Frontal cortex (tissue), 4 donors: Measurements from ENCODE around the gene ARHGAP26. TPM values are rescaled to one million over a fixed set of nuclear protein-coding genes. Genes with fewer than 3 reads are reported as not detected.

Source experiments
- DNase-seq, 2 donors: peaks; one replicate each; pipeline ENCODE4 v3.0.0; 2012; ENCODE audit warnings: low spot score in 2 of 2
- FAIRE-seq: peaks from 2 replicates; lab custom pipeline; 2012; peaks lifted over from hg19 to GRCh38; lab: Jason Lieb, UNC
- total RNA-seq: library from RNA; depleted of rRNA; stranded (reverse); fragments of >200 nt; gene quantifications from one replicate; pipeline ENCODE4 v1.2.3, GENCODE V29; 2014
- donor health status: control.
- donor health status: control.
- donor health status: control.

The ARHGAP26 gene
- total RNA-seq, 1 donor from 2014 or later, result 7.3 TPM

DNA sequence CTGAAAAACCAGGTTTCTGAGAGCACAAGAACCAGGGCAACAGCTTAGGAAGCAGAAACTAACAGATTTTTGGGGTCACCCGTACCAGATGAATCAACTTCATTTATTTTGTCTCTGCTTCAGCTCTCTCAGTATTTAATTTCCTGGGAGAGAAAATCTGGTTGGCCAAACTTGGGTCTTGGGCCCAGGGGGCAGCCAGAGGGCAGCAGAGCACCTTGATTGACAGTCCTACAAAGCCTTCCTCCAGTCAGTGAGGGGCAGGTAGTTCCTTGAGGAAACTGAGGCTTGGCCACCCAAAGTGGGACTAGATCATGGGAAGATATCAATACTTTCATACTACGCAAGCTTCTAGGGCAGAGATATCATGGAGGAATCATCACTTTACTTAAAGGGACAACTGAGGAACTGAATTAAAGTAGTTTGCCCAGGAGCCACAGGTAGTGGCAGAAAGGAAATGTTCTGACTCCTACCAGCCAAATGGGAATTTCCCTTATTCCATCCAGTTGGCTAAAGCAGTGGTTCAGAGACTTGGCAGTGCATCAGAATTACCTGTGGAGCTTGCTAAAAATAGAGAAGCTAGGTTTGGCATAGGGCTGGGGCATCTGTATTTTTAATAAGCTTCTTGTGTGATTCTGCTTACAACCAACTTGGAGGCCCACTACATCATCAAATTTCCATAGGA lies 21.5 kb upstream of the ARHGAP26 start:
- no peak for DNase-seq
- FAIRE-seq, result no peak

DNA sequence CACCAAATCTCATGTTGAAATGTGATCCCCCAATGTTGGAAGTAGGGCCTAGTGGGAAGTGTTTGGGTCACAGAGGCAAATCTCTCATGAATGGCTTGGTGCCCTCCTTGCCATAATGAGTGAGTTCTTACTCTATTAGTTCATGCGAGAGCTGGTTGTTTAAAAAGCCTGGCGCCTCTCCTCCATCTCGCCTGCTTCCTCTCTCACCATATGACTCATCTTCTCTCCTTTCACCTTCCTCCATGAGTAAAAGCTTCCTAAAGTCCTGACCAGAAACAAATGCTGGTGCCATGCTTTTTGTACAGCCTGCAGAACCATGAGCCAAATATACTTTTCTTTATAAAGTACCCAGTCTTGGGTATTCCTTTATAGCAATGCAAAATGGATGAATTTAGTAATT lies 20.9 kb upstream of the ARHGAP26 start:
- DNase-seq, result no peak
- FAIRE-seq, result no peak

DNA sequence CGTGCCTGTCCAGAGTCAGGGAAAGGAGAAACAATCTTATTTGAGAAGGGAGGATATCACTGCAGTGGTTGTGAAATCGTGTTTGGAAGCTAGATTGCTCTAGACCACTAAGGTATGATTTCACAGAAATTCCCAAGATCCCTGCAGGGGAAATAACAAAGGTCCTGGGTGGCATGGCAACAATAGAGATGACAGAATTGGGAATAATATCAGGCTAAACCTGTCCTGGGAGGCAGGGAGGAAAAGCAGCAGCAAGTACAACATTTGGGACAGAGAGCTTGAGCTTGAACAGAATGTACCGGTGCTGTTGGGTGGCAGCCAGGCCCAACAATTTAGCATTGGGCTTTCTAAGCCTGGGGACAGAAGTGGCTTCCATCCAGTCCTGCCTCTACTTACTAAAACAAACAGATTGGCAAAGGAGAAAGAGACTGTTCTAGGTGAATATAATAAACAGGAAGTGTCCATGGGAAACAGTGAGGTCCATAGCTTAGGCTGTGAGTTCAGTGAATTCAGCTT lies 17.0 kb upstream of the ARHGAP26 start:
- no peak for FAIRE-seq

DNA sequence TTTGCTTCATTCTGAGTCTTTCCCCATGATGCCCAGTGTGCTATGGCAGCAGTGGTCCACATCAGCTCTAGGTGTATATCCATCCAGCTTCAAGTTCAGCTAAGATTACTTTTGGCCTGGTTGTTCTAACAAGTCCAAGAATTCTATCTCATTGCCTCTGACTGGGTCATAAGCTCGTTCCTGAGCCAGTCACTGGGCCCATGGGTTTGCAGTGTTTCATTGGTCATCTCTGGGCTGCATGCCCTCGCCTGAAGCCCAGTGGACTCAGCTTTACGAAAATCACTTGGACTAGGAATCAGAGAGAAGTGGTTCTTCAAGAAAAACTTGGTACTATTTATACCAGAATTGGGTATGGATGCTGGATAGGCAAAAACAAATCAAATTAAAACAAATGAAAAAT lies 16.1 kb upstream of the ARHGAP26 start:
- FAIRE-seq, result no peak
- no peak for DNase-seq

More for the DNA sequence above, 17.0 kb upstream of the ARHGAP26 start:
- no peak for DNase-seq

DNA sequence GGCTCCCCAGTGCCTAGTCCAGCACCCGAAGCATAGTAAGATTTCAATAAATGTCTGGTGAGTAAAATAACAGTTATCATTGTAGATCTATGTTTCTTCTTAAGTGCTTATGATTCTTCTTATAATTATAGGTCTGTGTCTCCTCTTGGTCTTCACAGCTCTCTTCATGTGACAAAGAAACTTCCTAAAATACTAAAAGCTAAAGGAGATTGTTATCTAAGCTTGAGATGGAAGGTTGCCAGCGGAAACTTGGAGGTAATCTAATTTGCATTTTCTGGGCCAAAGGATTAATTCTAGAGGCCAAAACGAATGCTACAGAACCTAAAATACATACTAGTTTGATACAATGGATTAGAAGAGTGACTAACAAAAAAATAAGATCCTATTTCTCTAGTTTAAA lies 13.6 kb upstream of the ARHGAP26 start:
- FAIRE-seq, result no peak

DNA sequence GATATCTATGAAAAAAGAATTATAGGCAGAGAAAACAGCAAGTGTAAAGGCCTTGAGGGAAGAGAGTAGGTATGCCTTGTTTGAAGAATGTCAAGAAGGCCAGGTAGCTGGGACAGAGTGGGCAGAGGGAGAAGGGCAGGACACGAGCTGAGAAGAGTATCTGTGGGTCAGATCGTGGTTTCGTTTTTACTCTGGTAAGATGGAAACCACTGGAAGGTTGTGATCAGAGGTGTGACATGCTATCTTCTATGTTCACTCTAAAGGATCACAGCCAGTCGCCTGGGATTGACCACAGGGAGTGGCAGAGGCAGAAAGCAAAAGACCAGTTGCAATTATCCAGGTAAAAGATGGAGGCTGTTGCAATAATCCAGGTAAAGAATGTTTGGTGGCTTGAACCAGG lies 12.6 kb upstream of the ARHGAP26 start:
- DNase-seq (no peak), FAIRE-seq (no peak)

More for the DNA sequence above, 13.6 kb upstream of the ARHGAP26 start:
- DNase-seq, result no peak

DNA sequence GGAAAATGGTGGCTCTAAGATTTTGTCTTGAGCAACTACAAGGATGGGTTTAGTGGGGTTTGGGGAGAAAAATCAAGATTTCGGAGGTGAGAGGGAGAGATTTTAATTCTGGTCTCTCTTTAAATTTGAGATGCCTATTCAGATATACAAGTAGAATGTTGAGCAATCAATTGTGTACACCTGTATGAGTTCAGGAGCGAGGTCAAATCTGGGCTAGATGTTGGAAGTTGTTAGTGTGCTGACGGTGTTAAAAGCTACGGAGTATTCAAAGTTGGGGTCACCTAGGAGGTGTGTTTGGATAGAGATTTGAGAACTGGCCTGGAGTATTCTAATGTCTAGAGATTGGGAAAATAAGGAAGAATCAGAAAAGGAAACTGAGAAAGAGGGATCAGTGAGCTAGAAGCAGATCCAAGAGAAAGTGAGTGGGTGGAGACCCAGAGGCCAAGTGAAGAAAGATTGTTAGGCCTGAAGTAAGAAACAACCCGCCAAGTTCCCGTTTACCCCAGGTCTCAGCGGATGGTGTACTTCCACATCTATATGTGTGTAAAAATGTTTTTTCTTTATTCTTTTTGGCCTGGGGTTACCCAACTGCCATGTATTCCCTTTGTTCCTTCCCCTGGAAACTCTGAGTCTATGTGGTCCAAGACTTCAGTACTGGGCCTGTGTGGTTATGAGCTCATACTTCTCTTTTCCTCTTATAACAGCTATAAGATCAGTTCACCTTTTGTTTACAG lies 11.9 kb upstream of the ARHGAP26 start:
- no peak for DNase-seq
- FAIRE-seq, result no peak

DNA sequence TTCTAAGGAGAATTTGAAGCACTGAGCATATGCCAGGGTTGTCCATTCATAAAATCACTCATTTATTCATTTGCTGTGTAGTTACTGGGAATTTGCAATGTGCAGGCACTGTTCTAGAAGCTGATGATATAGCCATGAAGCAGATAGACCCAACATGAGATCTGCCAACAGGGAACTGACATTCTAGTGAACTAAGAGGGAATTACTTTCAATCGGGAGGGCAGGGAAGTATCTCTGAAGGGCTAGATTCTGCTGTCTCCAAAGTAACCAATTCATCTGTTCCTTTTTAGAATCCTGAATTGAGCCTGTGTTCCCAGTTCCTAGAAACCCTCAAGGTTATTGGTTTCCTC lies 11.4 kb upstream of the ARHGAP26 start:
- DNase-seq (no peak), FAIRE-seq (no peak)

DNA sequence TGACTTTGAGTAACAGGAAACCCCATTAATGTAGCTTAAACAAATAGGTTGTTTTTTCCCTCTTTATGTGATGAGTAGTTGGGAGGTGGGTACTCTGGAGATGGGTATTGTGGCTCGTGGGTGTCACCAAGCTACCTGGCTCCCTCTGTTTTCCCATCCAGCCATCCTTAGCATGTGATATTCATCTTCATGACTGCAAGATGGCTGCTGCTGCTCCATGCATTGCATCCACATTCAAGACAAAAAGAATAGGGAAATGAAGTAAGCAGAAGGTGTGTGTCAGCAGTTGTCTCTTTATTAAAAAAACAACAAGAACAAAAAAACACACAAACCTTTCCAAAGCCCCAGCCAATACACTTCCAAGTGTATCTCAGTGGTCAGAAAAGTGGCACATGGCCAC lies 6.5 kb upstream of the ARHGAP26 start:
- FAIRE-seq, result no peak
- no peak for DNase-seq

DNA sequence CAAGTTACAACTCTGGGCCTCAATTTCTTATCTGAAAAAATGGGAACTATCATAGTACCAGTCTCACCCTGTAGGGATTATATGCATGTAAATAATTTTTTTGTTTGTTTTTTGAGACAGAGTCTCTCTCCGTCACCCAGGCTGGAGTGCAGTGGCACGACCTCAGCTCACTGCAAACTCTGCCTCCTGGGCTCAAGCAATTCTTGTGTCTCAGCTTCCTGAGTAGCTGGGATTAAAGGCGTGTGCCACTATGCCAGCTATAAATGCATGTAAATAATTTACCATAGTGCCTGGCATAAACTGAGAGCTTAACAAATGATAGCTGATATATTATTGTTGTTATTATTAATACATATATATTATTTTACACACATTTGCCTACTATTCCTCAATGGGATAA lies 3.0 kb upstream of the ARHGAP26 start:
- DNase-seq, result no peak
- FAIRE-seq, result no peak

DNA sequence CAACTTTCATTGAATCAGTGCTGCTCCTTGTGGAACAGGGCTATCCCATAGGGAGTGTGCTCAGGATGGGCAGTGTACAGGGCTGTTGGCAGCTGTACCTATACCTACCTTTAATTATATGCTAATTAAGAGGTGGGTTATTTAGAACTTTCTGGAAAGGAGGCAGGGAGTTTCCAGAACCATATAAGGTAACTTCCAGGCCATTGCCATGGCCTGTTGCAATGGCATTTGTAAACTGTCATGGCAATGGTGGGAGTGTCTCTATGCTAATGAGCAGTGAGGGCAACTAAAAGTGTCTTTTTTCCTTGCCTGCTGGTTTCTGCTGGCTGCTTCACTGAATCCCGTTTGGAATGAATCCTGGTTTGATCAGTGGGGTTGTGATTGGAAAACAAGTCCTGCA lies 2.3 kb upstream of the ARHGAP26 start:
- no peak for FAIRE-seq
- DNase-seq, result no peak

DNA sequence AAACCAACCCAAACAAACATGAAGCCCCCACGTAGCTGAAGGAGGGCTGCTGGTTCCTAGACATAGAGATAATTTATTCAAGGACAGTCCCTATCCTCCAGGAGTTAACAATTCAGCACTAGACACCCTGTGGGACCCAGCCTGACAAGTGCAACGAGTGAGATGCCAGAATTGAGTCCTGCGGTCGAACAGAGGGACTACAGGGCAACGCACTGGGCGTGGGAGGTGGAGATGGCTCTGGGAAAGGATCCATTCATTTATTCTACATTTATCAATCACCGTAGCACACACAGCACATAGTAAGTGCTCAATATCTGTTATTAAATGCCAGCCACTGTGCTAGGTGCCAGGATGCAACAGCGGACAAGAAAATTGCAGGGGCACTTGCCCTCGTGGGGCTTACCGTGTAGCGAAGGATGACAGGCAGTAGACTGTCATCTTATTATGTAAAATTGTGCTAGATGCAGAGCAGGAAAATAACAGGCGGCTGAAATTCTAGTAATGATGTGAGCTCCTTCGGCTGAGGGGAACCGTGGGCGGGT lies 855 bp upstream of the ARHGAP26 start:
- FAIRE-seq, result no peak
- no peak for DNase-seq

DNA sequence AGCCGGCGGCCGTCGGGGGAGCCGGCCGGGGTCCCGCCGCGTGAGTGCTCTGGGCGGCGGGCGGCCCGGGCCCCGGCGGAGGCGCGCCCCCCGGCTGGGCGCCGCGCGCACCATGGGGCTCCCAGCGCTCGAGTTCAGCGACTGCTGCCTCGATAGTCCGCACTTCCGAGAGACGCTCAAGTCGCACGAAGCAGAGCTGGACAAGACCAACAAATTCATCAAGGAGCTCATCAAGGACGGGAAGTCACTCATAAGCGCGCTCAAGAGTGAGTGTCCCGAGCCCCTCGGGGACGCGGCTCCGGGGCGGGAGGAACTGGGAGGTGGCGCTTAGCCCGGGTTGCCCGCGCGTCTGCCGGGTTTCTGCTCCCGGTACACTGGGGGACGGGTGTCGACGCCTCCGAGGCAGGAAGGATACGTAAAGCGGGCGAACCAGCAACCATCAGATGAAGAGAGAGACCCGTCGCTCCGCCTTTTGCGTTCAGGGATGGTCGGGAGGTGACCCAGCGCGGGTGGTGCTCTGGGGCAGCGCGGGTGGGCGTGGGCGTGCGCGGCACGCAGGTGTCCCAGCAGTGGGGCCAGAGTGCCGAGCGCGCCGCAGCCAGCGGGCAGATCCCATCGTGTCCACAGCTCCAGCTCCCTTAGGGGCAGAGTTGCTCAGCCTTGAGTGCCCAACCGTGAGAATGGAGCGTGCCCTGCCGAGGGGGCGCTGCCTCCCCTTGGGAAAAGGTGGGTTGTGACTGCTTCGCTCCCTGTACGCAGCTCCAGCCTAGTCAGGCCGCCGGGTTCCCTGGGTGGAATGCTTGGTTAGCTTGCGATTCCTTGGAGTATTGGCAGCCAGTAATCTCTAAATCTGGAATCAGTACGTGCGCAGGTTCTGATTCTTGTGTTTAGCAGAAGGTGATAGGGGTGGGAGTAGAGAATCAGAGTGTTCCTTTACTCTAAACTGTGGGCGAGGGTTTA lies 753 bp downstream of the ARHGAP26 start:
- DNase-seq (peak; percentile 20 to 35), FAIRE-seq (no peak)

DNA sequence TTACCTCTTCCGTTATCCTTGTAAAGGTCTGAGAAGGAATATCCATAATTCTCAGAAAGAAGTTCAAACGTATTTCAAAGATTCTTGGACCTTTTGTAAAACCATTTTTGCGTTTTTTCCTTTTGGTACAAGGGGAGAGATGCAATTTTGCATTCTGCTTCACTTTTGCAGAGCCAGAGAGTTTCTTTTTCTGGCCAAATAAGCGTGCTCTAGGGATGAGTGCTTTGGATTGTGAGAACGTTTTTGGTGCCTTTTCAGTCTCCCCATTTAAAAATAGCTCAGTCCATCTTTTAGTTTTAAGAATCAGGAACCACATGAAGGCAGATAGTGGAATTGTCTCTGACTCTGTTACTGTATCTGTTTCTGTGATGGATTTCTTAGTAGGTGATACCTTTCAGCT lies 1.5 kb downstream of the ARHGAP26 start:
- DNase-seq, result no peak
- no peak for FAIRE-seq

DNA sequence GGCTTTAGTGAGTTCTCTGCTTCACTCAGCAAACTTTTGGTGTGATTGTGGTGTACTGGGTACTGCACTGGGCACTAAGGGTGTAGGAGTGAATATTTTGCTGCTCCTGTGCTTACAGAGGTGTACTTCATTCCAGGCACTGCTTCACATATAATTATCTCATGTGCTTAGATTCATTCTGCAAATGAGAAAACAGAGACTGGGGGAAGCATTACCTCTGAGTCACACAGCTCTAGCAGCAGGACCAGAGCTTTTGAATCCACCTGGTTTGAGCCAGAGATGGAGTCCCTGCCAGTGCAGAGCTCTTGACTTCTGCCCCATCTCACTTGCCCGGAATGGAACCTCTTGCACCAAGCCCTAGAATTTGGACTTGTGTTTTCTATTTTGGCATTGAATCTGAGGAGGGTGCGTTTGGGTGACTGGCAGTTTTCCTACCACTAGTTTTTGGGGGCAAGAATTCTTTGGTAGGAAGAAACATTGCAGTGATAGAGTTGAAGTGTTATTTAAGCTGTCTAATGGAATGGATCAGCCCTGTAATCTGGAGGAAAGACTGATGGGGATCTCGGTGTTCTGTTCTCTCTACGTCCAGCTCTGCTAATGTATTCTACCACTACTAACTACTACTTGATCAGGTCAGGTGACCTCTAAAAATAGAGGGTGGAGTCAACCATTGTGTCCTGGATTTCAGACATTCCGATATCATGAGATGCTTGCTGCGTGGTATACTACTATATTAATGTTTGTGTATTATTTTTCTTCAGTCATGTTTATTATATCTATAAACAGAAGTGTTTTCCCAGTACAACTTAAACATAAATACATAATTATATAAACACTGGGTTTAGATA lies 2.5 kb downstream of the ARHGAP26 start:
- no peak for DNase-seq
- no peak for FAIRE-seq

DNA sequence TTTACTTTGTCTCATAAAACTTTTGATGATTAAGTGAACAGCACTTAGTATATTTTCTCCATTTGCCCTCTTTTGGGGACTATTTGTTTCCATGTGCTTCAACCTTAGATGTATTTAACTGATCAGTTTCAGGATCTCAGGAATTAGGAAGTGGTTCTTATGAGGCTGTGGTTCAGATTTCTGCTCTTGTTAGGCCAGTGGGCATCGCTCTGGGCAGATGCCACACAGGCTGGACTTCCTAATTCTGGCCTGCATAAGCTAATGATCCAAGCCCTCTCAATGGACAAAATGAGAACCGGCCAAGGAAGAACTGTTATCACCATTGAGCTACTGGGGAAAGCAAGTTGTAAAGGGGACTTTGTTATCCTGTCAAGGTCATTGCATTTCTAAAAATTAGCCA lies 6.9 kb downstream of the ARHGAP26 start:
- no peak for FAIRE-seq
- DNase-seq, result no peak

DNA sequence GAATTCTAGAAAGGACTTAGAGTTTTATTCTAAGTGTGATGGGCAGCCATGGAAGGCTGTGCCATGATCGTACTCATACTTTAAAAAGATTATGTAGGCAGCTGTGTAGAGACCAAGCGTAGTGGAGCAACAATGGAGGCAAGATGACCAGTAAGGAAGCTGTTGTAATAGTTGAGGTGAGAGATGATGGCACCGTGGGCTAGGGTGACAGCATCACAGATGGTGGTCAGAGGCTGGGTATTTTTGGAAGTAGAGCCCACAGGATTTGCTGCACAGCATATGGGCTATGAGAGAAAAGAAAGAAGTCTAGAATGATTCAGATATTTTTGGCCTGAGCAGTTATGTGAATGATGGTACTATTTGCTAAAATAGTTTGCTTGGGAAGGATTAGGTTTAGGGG lies 7.7 kb downstream of the ARHGAP26 start:
- FAIRE-seq, result no peak
- no peak for DNase-seq

DNA sequence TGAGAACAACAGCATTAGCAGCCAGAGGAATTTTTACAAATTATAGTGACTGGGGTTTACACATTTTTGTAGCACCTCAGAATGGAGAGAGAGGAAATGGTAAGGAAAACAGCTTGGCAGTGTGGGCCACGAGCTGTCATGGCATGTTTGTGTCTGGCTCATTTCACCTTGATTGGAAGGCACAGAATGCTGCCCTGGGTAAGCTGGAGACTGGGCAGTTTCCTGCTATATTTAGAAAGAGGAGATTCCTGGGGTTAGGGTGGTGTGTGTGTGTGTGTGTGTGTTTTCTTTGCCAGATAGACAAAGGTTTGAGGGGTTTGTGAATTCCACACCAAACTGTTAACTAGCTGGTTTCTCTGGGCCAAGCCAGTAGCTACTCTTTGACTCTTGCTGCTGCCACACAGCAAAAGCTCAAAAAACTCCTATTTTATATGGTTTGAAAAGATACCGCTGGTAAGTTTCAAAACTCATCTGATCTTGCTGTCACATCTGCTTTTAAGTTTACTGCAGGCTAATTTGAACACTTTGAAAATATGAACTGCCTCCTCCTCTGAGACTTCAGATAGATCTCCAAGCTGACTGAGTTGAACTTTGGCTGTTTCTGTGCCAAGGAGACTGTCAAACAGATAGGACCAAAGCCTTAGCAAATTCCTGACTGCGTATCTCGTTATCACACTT lies 9.1 kb downstream of the ARHGAP26 start:
- no peak for FAIRE-seq
- DNase-seq, result no peak

DNA sequence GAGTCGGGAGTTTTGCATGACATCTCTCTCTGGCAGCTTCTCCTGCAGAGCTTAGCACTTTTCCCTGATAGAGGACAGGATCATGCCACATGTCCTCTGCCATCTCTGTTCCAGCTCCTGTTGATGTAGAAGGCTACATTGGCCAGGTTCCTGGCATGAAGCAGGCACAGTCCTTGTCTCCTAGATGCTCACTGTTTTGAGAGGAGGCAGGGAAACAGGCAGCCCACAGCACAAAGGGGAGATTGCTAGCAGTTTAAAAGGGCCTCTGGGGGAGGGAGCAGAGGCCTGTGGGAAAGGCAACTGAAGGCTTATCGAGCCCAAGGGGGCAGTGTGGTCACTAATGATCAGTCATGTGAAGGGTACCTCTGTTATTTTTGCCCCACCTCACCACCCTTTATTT lies 10.7 kb downstream of the ARHGAP26 start:
- DNase-seq (no peak), FAIRE-seq (no peak)
